Renal cortical epithelial cell (primary cell): ENCODE results near the gene PROK2. TPM values are rescaled to one million over a fixed set of nuclear protein-coding genes. Genes with fewer than 3 reads are reported as not detected.

Experiments used
- DNase-seq: peaks from one replicate; pipeline ENCODE4 v3.0.0-alpha.2; 2011; ENCODE audit warnings: low read depth
- total RNA-seq: library from RNA; depleted of rRNA; stranded (reverse); fragments of >200 nt; gene quantifications from 2 replicates; pipeline ENCODE4 v1.2.3, GENCODE V29; 2014

The PROK2 gene, protein sequence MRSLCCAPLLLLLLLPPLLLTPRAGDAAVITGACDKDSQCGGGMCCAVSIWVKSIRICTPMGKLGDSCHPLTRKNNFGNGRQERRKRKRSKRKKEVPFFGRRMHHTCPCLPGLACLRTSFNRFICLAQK
- total RNA-seq: not detected in 2 replicates

- DNase-seq: no peak
Measured at GRCh38 chr3:71784914-71785531, at the start of gene PROK2. Gene PROK2, minus strand, starts transcription at chr3:71785148. Its CDS starts 96 bp downstream, at chr3:71785052.

DNA sequence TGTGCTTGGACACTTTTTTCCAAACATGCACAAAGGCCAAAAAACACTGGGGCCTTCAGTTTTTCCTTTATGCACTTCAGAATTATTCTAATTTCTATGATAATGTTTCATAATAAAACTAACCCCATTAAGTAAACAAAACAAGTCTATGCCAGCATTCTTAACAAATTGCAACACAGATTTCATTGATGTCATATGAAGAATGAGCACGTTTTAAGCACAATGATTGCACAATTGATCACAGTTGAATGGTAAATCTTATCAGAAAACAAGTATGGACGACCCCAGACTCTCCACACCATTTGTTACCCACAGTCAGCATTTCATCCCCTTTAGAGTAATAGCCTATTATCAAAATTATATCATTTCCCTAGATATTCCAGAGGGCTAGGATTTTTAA is 46.7 kb upstream of the PROK2 start:
- no peak for DNase-seq

- no peak for DNase-seq
Measured at GRCh38 chr3:71825551-71826283, 40.8 kb upstream of the PROK2 start.

DNA sequence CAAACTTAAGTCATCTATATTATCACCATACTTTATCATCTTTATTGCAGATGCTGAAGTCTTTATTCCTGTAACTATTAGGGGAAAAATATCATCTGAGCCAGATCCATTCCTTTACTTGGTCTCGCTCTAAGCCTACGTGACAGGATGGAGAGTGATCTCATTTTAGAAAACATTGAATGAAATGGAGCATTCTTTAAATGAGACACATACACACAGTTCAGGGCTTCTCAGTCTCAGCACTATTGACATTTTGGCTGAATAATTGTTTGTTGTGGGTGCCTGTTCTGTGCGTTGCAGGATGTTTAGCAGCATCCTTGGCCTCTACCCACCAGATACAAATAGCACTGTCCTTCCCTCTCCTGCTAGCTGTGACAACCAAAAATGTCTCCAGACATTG is 36.2 kb upstream of the PROK2 start:
- DNase-seq: no peak

DNA sequence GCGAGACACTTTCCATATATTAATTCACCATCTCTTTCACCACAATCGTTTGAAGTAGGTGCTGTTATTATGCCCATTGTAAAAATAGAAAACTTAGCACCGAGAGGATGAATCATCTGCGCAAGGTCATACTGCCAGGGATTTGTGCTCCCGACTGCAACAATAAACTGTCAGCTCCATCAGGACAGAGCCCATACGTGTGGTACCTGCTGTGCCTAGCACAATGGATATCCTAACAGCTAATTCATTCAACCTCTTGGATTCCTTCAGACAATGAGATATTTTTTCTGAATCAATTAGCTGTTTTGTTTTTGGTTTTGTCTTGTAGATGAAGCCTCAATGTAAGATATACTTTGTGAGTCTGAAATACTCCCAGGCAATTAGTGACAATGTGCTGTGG is 32.3 kb upstream of the PROK2 start:
- no peak for DNase-seq

GRCh38 chr3:71816767-71817156 is 31.8 kb upstream of the PROK2 start:
- no peak for DNase-seq

DNA sequence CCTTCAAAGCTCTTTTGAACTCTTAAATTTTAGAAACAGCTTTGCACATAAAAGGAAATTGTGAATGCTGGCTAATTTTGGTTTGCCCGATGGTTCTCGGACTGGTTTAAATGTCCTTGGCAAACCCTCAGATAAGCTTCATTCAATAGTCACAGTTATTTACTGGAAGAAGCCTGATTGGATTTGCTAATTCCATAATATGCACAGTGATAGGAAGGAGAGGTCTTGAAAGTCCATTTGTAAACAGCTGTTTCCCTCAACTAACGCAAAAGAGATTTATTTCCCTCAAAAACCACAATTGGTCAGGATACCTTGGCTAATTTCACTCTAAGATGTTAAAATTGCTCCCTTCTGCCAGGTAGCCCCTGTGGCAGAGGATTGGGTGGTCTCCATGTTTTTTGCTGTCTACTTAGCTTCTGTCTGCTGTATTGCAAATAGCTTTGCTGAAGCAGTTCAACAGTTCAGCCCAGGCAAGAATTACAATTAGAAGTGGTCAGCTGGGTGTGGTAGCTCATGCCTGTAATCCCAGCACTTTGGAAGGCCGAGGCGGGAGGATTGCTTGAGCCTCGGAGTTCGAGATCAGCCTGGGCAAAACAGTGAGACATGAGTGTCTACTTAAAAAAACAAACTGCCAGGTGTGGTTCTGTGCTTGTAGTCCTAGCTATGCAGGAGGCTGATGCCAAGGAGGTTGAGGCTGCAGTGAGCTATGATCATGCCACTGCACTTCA is 30.6 kb upstream of the PROK2 start:
- no peak for DNase-seq

GRCh38 chr3:71813704-71814103 is 28.8 kb upstream of the PROK2 start:
- DNase-seq: no peak

DNA sequence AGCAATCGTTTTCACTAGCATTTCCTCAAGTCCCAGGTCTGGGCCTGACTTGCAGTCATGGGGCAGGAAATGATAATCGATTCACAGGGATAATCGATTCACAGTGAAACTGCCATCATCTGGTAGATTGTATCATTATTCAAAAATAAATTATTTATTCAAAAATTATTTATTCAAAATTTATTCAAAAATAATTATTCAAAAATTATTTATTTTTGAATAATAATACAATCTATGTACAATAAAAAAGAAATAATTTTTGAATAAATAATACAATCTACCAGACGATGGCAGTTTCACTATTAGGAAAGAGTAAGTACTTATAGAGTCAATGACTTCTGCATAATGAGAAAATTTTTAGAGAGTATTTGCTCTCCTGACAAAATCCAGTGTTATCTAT is 28.1 kb upstream of the PROK2 start:
- DNase-seq: no peak

DNA sequence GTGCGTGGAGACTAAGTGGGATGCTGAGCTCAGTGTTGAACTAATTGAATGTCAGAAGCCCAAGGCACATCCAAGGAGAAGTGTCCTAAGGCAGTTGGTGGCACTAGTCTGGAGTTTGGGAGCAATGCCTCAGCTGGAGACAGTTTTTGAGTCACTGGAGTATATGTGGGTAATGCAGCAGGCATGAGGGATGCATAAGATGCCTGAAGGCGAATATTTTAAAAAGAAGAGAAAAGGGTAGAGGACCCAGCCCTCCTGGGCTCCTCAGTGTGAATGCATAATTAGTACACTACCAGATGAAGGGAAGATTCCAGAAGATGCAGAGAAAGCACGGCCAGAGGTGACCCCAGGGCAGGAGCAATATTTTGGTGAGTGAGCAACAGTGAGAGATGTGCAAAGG is 25.1 kb upstream of the PROK2 start:
- no peak for DNase-seq

GRCh38 chr3:71809321-71810026 is 24.5 kb upstream of the PROK2 start:
- DNase-seq: no peak

- peak; percentile 23 for DNase-seq
Measured at GRCh38 chr3:71806736-71807135, 21.8 kb upstream of the PROK2 start.

GRCh38 chr3:71805691-71806090 is 20.7 kb upstream of the PROK2 start:
- DNase-seq: no peak

DNA sequence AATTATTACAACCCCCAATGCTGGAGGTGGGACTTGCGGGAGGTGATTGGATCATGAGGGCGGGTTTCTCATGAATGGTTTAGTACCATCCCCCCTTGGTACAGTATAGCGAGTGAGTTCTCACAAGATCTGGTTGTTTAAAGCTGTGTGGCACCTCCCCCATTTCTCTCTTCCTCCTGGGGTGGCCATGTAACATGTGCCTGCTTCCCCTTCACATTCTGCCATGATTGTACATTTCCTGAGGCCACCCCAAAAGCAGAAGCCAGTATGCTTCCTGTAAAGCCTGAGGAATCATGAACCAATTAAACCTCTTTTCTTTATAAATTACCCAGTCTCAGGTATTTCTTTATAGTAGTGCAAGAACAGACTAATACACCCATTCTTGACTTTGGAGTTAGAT is 20.3 kb upstream of the PROK2 start:
- no peak for DNase-seq

DNA sequence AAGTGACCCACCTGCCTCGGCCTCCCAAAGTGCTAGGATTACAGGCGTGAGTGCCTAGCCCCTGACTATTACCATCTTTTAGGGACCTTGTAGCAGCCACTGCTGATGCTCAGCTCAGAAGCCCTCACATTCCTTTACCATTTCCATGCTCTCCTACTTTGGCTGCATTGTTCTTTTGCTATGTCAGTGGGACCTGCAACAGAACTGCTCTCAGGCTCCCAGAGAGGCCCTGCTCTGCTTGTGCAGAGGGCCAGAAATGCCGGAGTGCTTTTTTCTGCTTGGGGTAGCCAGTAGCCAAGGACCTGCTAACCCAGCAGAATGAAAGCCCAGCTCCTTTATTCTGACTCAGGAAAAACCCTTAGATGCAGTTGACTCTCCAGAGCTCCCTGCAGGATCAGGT is 18.3 kb upstream of the PROK2 start:
- no peak for DNase-seq

DNA sequence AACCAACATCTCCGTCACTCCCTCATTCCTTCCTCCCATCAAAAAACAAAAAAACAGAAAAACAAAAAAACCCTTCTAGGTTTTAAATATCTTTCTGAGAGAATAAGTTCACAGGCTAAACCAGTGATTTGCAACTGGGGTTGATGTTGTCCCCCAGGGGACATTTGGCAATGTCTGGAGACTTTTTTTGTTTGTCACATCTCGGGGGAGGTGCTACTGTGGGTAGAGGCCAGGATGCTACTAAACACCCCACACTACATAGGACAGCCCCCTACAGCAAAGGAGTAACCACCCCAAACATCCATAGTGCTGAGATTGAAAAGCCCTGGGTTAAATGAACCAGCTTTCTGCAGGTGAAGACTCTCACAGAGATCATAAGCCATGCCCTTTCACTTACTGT is 17.0 kb upstream of the PROK2 start:
- DNase-seq: no peak

DNA sequence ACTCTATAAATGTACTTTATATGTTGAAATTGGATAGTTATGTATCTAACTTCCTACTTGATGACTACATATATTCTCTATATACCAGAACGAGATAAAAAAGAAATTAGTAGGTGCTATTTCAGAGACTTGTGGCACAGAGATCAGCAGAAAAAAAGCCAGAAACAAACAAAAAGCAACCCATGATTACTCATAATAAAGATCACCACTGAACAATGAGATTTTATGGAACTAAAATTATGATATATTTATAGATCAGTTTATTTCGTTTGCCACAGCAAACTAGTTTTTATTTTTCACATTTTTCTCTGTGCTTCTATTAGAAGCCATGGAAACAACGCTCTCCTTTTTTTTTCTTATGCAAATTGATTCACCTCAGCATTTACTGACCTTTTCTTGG is 15.1 kb upstream of the PROK2 start:
- no peak for DNase-seq

GRCh38 chr3:71797455-71797854 is 12.5 kb upstream of the PROK2 start:
- no peak for DNase-seq

DNA sequence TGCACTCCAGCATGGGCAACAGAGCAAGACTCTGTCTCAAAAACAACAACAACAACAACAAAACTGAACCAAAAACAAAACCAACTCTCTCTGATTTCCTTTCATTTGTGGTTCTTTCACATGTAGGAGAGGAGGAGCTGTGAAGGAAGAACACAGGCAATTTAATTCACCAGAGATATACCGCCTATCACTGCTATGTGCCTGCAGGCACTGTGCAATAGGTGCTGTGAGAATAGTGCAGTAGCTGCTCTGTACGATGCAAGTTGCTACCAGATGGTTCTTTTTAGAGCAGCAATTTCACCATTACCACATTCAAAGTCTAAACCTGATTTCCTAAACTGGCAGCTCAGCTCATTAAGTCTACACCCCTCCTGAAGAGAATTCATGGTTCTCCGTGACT is 11.3 kb upstream of the PROK2 start:
- no peak for DNase-seq

DNA sequence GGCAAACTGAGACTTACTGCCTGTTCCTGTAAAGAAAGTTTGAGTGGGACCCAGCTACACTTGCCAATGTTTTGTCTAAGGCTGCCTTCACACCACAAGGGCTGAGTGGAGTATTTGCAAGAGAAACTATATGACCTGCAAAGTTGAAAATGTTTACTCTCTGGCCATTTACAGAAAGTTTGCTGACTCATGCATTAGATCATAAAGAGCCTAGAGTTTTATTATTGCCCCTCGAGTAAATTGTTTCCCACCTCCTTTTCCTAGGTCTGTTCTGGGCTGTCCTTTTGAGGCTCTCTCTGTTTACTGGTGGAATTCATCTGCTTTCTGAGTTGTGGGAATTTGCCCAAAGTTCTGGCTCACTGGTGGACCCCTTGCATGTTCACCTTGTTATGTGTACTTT is 6.7 kb upstream of the PROK2 start:
- DNase-seq: no peak

DNA sequence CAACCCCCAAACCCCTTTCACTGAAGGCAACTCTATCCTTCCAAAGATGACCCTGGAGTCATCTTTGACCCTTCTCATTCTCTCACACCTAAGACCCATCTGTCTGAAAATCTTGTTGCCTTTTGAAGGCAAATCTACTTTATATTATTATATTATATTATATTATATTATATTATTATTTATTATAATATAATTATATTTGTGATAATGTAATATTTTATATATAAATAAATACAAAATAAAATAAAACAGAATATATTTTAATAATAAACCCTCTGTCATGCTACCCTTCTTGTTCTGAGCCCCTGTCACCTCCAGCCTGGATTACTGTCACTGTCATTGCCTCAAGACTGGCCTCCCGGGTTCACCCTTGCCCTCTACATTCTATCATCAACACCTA is 5.0 kb upstream of the PROK2 start:
- DNase-seq: no peak

- no peak for DNase-seq
Measured at GRCh38 chr3:71787851-71788405, 3.0 kb upstream of the PROK2 start.
